IPS DF 4.7 (cell line): ENCODE data around the gene GRAP.
"Not testable (repeated sequence)": the region's sequence is repeated elsewhere in the genome, so short reads cannot be mapped to it uniquely, and the experiment has no call there.

Experiments used
- DNase-seq: peaks from one replicate; pipeline ENCODE4 v3.0.0-alpha.2; 2013; ENCODE audit warnings: low spot score; ENCODE audit errors: extremely low read depth

The GRAP gene

DNA sequence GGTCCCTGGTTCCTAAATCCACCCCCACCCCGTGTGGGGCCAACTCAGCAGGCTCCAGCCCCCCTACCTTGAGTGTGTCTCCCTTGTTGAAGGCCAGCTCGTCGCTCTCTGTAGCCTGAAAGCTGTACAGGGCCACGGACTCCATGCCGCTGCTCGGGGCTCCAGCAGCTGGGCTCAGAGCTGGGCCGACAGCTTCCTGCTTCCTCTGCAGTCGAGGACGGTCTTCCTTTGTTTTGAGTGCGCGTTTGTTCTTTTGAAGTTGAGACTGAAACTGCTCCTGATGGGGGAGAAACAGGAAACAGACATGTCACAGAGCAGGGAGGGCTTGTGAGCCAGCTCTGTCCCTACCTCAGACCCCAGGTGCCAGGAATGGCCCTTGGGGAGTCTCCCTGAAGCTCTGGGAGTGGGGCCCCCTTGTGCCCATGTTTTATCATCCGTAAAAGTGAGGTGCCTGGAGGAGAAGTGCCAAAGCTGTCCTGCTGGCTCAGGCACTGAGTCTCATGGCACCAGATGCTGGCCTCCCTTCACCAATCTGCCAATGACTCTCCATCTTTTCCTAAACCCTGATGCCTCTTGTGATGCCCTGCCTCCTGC lies at the start of gene GRAP:
Gene GRAP (minus strand): TSS at position 176 of the 594 bp plus-strand sequence. CDS start 31 bp downstream, at position 145.
- not testable (repeated sequence) for DNase-seq

DNA sequence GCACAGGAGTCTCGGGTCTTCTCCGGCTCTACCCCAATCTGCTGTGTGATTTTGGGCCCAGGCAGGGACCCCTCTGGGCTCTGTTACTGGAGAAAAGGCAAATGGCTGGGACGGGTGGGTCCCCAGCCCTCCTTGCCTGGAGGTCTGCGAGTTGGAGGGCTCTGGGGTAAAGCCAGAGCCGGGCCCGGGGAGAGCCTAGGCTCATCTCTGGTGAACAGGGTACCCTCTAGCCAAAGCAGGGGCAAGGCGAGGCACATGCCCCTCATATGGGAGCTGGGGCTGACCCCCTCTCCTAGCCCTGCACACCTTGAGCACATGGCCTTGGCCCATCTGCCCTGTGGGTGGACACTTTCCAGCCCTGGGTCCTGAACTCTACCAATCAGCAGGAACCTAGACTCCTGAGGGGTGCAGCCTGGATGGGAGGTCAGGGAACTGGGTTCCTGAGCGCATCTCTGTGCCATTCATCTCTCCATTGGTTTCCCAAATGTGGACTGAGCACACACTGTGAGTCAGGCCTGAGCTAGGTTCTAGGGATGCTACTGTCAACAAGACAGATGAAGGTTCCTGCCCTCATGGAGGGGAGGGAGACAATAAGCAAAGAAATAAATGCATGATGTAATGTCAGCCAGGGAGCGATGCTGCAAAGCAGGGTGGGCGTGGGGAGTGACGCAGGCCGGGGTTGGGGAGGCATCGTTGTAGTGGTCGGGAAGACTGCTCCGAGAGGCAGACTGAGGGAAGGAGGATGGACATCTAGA lies 47.1 kb upstream of the GRAP start:
- not testable (repeated sequence) for DNase-seq

DNA sequence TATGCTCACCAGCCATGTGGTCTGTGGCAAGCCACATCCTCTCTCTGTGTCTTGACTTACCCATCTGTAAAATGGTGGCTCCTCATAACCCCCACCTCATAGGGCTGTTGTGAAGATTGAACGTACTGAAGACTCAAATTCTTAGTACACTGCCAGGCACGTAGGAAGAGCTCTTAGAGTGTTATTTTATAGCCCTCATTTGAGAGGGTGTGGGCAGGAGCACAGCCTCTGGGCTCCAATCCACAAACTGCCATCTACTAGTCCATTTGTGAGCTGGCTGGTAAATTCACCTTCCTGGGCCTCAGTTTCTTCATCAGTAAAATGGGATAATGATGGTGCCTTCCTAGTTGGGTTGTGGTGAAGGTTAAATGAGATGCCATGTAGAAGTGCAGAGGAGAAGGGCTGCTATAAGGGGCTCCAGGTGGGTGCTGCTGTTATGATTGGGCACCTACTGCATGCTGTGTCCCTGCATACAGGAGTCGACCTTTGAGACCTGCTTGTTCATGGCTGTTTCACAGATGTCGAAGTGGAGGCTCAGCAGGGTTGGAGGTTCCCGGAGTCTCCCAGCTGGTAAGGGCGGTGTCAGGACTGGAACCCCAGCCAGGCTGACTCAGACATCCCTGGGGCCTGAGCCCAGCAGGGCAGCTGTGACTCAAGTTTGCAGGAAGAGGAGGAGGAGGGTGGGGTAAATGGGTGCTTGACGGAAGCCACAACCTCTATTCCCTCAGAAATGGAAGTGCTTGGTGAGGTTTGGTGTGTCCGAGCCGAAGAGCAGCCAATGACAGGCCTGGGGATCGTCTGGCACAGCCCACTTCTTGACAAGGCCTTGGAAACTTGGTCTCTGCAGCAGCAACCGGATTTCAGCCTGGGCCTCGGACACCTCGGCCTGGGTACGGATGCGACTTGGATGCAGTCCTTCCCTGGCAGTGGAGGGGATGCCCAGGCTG lies 46.3 kb upstream of the GRAP start:
- DNase-seq, result not testable (repeated sequence)

DNA sequence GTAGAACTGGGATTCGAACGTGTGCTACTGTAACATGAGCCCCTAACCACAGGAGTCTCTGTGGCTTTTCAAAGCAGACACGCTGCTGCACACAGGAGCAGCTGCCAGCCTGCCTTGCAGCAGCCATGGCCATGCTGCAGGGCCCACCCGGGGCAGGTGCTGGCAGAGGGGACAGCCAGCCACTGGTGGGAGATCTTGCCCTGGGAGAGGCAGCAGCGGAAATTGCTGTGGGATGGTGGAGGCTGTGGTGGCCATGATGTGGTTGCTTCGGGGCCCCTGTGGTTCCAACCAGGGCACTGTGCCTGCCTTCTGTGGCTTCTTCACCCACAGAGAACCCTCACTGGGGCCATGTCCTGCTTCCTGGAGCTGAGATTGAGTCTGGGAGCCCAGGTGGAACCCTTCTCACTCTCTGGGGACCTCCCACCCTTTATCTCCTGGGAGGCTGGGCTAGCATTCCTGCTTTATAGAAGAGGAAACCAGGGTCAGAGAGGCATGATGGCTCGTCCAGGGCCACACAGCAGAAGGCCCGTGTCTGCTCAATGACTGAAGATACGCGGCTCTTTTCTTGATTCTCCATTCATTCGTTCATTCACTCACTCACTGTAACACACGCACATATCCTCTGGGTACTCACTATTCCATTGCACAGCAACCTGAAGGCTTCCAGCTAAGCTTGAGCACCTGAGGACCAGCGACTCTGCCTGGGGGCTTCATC lies 43.5 kb upstream of the GRAP start:
- not testable (repeated sequence) for DNase-seq

DNA sequence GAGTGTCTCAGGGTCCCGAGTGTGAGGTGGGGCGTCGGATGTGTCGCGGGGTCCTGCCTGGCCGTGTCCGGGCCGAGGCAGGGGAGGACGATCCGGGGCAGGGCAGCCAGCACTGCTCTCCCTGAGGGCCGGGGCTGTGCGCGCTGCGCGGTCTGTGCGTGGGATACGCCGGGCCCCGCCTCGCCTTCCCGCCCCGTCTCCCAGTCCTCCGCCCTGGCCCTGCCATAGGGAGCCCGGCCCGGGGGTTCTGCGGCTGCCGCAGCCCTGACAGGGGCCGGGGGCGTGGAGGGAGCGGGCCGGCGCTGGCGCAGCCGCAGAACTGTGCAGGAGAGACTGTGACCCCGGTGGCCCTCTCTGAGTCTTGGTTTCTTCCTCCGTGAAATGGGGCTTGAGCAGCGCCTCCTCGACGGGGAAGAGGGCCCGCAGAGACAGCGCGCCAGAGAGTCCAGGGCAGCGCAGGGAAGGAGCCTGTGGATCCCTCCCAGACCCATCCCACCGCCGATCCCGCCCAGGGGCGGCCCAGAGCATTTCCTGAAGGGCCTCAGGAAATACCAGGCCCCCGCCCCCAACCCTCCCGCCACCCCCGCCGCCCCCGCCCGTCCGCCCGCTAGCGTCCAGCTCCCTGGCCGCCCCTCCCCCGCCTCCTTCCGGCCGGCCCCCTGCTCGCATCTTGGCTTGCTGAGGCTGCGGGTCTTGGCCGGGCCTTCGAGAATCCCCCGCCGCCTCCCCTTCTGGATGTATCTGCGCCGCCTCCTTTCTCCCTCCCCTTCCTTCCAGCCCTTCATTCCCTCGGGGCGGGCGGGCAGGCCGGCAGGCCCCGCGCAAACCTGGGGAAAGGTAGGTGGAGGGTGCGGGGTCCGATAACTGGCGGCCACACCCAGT lies 42.3 kb upstream of the GRAP start:
- not testable (repeated sequence) for DNase-seq

DNA sequence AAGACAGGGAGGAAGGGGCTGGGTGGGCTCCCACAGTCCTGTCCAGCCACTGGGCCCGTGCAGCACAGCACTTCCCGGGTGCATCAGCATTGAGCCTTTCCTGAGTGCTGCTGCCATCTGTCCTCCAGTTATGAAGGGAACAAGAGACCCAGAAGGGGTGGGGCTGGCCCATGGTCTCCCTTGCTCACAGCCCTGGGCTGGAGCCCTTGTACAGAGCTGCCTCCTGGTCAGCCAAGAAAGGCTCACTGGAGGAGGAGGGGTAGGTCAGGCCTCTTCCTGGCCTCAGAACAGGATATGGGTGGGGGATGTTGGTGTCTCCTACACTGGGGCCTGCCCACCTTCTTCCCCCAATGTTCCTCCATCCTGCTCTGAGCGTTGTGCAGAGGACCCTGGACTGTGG lies 30.6 kb upstream of the GRAP start:
- not testable (repeated sequence) for DNase-seq

DNA sequence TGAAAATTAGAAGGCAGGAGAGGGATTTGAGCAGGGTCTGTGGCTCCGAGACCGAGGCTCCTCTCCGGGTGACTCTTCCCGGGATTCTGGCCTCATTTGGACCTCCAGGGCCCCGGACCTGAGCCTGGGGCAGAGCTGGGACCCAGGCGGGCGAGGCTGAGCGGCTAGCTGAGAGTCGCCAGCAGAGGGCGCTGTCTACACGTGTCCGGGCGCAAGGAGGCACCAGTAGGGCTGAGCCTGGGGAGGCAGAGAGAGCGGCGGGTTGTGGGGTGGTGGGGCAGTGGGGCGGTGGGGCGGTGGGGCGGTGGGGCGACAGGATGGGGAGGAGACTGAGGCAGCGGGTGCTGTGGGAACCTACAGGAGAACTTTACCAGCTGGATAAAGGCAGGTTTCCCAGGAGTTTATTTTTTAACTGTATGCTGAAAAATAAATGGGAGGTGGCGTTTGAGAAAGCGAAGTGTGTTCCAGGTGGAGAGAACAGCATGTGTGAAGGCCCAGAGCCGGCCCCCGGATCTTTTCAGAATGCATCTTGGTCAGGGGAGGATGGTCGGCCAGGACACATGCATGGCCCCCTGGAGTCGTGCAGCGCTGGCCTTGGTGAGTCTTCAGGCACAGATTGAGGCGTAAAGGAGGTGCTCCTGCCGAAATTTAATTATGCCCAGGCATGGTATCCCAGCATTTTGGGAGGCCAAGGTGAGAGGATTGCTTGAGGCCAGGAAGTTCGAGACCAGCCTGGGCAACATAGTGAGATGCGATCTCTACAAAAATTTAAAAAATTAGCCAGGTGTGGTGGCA lies 29.8 kb upstream of the GRAP start:
- DNase-seq, result not testable (repeated sequence)

DNA sequence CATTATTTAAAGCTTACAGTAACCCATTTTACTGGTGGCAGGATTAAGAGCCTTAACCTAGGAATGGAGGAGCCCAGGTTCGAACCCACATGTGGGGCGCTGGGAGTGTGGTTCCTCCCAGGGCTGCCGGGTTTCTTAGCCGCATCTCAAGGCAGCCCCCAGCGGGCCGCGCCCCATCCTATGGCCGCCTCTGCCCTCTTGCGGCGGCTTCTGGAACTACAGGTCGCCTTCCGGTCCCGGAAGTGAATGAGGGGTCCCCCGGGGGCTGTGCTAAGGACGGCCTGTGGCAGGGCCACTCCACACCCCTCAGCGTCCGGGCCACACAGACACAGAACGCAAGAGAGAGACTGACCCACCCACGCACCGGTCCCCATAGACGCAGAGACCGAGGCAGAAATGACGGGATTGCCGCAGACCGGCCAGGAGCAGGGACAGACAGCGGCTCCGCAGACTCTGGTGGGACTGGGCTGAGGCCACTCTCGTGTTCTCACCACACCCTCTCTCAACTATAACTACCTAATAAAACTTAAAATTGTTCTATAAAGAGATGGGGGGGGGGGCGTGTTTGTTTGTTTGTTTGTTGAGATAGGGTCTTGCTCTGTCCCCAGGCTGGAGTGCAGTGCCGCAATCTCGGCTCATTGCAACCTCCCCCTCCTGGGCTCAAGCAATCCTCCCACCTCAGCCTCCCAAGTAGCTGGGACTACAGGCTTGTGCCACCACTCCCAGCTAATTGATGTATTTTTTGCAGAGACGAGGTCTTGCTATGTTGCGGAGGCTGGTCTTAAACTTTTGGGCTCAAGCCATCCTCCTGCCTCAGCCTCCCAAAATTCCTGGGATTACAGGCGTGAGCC lies 23.8 kb upstream of the GRAP start:
- not testable (repeated sequence) for DNase-seq

DNA sequence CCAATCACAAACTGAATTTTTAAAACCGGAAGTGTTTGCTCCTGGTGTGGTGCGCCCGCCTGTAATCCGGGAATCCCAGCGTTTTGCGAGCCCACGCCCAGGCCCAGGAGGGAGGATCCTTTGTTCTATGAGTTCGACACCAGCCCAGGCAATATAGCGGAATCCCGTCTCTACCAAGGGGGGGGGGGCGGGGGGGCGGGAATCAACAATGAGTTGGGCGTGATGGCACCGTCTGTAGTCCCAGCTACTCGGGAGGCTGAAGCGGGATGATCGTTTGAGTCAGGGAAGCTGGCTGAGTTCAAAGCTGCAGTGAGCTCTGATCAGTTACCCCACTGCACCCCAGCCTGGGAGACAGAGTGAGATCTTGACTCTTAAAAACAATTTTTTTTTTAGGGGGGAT lies 17.6 kb upstream of the GRAP start:
- not testable (repeated sequence) for DNase-seq

DNA sequence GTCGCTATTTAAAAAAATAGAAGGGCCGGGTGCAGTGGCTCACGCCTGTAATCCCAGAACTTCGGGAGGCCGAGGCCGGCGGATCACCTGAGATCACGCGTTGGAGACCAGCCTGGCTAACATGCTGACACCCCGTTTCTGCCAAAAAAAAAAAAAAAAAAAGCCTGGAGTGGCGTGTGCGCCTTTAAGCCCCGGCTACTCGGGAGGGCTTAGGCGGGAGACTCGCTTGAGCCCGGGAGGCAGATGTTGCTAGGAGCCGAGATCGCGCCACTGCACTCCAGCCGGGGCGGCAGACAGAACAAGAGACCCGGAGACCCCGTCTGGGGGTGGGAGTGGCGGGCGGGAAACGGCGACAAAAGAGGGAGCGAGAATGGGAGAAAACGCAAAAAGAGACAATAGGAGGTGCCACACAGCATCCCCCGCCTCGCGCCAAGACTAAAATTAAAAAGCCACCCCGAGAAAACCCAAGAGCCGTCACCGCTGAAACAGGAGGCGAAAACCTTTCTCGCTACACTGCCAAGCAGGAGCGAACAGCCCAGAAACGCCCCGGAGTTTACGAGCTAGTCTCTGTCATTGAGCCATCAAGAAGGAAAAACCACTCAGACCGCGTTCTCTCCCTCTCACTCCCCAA lies 16.7 kb upstream of the GRAP start:
- not testable (repeated sequence) for DNase-seq

DNA sequence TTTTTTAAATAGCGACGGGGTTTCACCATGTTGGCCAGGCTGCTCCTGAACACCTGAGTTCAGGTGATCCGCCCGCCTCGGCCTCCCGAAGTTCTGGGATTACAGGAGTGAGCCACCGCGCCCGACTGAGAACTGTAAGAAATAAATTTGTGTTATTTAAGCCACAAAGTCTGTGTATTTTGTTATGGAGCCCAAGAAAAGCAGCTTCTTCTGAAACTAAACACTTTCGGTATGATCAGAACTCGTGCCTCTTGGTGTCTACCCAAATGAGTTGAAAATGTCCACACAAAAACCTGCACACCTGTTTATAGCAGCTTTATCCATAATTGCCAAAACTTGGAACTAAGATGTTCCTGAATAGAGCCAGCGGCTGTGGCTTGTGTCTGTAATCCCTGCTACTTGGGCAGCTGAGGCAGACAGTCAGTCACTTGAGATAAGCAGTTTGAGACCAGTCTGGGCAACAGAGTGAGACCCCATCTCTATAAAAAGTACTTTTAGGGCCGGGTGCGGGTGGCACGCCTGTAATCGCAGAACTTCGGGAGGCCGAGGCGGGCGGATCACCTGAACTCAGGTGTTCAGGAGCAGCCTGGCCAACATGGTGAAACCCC lies 16.1 kb upstream of the GRAP start:
- not testable (repeated sequence) for DNase-seq

DNA sequence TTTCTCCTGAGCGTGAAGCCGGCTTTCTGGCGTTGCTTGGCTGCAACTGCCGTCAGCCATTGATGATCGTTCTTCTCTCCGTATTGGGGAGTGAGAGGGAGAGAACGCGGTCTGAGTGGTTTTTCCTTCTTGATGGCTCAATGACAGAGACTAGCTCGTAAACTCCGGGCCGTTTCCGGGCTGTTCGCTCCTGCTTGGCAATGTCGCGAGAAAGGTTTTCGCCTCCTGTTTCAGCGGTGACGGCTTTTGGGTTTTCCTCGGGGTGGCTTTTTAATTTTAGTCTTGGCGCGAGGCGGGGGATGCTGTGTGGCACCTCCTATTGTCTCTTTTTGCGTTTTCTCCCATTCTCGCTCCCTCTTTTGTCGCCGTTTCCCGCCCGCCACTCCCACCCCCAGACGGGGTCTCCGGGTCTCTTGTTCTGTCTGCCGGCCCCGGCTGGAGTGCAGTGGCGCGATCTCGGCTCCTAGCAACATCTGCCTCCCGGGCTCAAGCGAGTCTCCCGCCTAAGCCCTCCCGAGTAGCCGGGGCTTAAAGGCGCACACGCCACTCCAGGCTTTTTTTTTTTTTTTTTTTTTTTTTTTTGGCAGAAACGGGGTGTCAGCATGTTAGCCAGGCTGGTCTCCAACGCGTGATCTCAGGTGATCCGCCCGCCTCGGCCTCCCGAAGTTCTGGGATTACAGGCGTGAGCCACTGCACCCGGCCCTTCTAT lies 15.4 kb upstream of the GRAP start:
- DNase-seq, result not testable (repeated sequence)

DNA sequence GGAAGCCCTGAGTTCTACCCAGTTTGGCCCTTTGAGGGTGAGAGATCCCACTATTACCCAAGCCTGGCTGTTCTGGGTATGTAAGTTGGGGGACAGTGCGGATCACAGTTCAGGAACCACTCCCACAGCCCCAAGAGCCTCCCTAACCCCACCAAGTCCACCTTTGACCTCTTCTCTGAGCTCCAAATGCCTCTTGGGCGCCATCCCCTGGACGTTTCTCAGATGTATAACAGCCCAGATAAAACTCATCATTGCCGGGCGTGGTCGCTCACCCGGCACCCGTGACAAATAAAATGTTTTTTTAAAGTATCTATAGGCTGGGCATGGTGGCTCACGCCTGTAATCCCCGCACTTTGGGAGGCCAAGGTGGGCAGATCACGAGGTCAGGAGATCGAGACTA lies 8.7 kb upstream of the GRAP start:
- not testable (repeated sequence) for DNase-seq

DNA sequence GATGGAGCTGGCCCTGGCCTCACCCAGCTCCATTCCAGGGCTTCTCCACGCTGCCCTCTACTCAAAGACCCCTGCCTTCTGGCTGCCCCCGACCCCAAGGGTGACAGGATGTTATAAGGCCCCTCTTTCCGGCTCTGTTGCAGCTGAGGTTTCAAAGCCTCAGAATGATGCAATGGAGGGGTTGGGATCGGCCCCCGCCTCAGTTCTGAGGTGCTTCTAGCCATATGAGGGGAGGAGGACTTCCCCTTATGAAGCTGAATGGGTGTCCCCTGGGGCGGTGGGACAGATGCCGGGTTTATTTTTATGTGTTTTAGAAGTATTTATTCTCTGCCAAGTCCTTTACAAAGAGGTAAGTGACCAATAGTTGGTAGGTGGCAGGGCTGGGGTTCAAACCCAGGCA lies 2.1 kb upstream of the GRAP start:
- not testable (repeated sequence) for DNase-seq

DNA sequence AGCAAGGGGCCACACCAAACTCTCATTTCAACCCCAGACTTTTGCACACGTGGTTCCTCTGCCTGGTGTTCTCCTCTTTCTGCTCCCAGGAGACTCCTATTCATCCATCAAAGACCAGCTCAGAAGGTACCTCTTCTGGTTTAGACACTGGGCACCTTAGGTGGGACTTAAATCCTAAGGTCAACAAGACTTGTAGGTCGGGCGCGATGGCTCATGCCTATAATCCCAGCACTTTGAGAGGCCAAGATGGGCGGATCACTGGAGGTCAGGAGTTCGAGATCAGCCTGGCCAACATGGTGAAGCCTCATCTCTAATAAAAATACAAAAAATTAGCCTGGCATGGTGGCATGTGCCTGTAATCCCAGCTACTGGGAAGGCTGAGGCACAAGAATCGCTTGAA lies 753 bp upstream of the GRAP start:
- DNase-seq, result not testable (repeated sequence)

DNA sequence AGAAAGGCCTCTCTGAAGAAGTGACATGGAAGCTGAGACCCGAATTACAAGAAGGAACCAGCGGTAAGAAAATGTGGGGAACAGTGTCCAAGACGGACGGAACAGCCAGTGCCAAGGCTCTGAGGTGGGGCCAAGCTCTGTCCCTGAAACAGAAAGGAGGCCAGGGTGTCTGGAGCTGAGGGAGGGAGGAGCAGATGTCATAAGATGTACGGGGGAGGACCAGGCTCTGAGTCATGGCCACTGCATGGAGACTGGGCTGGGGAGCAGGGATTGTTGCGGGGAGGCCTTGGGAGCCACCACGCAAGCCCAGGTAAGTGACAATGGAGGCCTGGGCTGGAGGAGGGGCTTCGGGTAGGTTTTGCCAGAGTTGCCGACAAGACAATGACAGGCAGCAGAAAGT lies 2.1 kb downstream of the GRAP start:
- not testable (repeated sequence) for DNase-seq

DNA sequence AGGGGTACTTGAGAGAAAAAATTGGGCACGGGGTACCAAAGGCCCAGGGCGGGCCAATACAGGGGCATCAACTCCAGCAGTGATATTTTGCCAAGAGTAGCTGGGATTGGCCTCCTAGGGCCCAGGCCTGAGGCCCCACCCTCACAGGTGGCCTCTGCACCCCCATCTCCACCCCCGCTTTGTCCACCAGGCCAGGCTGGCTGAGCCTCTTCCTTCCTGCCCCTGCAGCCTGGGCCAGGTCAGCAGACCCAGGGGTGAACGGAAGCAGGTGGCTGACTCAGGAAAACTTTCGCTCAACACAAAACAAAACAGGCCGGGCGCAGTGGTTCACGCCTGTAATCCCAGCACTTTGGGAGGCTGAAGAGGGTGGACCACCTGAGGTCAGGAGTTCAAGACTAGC lies 3.7 kb downstream of the GRAP start:
- DNase-seq, result not testable (repeated sequence)
